Kidney epithelial cell (primary cell): ENCODE results near the gene HOMER3. TPM values are rescaled to one million over a fixed set of nuclear protein-coding genes. Genes with fewer than 3 reads are reported as not detected.
A peak's percentile ranks its signal among the peaks of the same experiment; 100 is the strongest.
"Not testable (repeated sequence)": the region's sequence is repeated elsewhere in the genome, so short reads cannot be mapped to it uniquely, and the experiment has no call there.

Experiments used
- DNase-seq: peaks from one replicate; pipeline ENCODE4 v3.0.0-alpha.2; 2010; ENCODE audit warnings: low read depth
- H3K27me3 ChIP-seq: 2 replicates; pipeline ENCODE4 v1.6.0; 2011; ENCODE audit warnings: low read length; ENCODE audit not compliant: control insufficient read depth, insufficient read depth
- H3K36me3 ChIP-seq: 2 replicates; pipeline ENCODE4 v1.5.1; 2011; ENCODE audit warnings: low read length; ENCODE audit not compliant: control insufficient read depth, insufficient read depth
- H3K4me3 ChIP-seq: 2 replicates; pipeline ENCODE4 v1.5.1; 2011; ENCODE audit warnings: low read depth, mild to moderate bottlenecking, control low read depth, low read length
- total RNA-seq: library from RNA; depleted of rRNA; stranded (reverse); fragments of >200 nt; gene quantifications from 2 replicates; pipeline ENCODE4 v1.2.3, GENCODE V29; 2015
- TF ChIP-seq, protein P1 (sequence below): IDR thresholded peaks from 2 replicates; pipeline ENCODE4 v1.5.1; 2011; ENCODE audit warnings: mild to moderate bottlenecking, moderate library complexity, low read length, control low read depth, inconsistent platforms; ENCODE audit not compliant: insufficient read depth, poor library complexity, severe bottlenecking

The HOMER3 gene
- total RNA-seq, 1 donor from 2014 or later = 109 TPM

DNA sequence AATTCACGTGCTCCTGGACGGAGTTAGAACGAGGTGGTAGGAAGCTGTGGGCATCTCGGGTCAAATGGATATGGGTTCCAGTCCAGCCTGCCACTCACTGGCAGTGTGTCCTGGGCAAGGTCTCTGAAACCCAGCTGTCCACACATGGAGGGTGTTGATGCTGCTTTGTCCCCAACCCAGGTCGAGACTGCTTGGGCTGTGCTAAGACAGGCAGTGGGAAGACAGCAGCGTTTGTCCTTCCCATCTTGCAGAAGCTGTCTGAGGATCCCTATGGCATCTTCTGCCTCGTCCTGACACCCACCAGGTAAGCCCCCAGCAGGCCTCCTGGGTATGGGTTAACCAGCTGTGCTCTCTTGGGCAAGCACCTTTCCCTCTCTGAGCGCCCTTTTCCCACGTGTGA lies 20.6 kb downstream of the HOMER3 start:
- TF ChIP-seq, protein P1, sequence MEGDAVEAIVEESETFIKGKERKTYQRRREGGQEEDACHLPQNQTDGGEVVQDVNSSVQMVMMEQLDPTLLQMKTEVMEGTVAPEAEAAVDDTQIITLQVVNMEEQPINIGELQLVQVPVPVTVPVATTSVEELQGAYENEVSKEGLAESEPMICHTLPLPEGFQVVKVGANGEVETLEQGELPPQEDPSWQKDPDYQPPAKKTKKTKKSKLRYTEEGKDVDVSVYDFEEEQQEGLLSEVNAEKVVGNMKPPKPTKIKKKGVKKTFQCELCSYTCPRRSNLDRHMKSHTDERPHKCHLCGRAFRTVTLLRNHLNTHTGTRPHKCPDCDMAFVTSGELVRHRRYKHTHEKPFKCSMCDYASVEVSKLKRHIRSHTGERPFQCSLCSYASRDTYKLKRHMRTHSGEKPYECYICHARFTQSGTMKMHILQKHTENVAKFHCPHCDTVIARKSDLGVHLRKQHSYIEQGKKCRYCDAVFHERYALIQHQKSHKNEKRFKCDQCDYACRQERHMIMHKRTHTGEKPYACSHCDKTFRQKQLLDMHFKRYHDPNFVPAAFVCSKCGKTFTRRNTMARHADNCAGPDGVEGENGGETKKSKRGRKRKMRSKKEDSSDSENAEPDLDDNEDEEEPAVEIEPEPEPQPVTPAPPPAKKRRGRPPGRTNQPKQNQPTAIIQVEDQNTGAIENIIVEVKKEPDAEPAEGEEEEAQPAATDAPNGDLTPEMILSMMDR = no peak
- H3K27me3 ChIP-seq = no peaks in the 10 kb centered on the region
- peak overlapping the region; percentile 99 for H3K4me3 ChIP-seq
- DNase-seq = no peak
- H3K36me3 ChIP-seq = no peaks in the 10 kb centered on the region

DNA sequence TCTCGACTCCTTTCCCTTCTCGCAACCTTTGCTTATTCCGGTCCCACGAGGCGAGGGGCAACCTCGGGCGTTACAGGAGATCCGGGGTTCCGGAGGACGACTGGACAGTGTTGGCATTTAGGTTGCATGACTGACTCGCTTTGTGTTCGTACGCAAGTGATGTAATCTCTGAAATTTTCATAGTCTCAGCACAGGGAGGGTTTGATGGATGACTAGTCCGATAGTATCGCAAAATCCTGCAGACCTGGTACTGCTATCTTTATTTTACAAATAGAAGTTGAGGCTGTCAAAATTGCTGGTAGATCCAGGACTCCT lies 21.2 kb downstream of the HOMER3 start:
- no peak for DNase-seq
- Histone ChIP-seq H3K27me3 (no peaks in the 10 kb centered on the region), H3K4me3 (peak overlapping the region; percentile 99), H3K36me3 (no peaks in the 10 kb centered on the region)
- TF ChIP-seq, protein P1 = no peak

DNA sequence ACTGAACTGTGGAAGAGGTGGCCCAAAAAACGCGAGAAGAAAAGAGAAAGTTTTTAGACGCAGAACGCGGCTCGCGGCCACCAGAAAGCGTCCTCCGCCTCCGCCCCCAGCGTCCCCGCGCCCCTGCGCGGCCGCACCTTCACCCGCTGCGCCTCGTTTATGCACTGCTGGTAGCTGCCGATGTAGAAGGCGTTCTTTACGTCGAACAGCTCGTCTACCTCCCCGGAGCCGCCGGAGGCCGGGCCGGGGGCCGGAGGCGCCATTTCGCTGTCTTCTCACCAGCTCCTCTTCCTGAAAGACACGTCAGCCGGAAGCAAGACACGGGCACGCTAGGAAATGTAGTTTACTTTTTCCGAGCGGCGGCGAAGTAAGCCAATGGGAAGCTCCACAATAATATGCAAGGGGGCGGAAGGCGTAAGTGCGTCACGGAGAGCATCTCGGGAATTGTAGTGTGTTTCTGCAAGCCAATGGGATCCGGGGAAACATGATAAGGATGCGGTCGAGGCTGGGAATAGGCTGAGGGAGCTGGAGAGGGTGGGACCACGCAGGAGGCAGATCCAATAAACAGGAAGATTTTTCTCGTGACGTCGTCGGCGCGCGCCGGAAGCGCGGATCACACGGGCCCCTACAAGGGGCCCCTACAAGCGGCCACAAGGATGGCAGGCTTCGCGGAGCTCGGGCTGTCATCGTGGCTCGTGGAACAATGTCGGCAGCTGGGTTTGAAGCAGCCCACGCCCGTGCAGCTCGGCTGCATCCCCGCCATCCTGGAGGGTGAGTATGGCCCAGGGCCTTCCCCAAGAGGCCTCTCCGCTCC lies 21.7 kb downstream of the HOMER3 start, which contains the start of the genes COPE and DDX49:
TSS of gene COPE (minus strand) at position 302 of the 814 bp plus-strand sequence. CDS start at position 263, 39 bp downstream.
TSS of gene DDX49 (plus strand) at position 630 of the 814 bp plus-strand sequence. CDS start at position 657, 27 bp downstream.
- TF ChIP-seq, protein P1 = no peak
- no peaks in the 10 kb centered on the region for H3K27me3 ChIP-seq
- no peaks in the 10 kb centered on the region for H3K36me3 ChIP-seq
- DNase-seq = peak; percentile 100
- peak within 1 kb of the TSS; percentile 99 for H3K4me3 ChIP-seq

DNA sequence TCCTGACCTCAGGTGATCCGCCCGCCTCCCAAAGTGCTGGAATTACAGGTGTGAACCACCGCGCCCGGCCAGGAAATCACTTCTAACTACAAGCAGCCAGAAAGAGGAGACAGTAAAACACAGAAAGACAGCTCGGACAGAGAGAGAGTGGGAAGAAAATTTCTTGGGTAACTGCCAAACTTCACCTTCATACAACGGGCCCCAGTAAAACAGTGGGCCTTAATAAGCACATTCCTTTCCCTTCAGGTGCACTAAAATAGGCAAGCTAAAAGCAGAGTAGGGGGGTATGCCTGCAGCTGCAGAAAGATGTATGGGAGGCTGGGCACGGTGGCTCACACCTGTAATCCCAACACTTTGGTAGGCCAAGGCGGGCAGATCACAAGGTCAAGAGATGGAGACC lies 23.4 kb downstream of the HOMER3 start:
- not testable (repeated sequence) for H3K27me3 ChIP-seq, DNase-seq, H3K4me3 ChIP-seq, H3K36me3 ChIP-seq

DNA sequence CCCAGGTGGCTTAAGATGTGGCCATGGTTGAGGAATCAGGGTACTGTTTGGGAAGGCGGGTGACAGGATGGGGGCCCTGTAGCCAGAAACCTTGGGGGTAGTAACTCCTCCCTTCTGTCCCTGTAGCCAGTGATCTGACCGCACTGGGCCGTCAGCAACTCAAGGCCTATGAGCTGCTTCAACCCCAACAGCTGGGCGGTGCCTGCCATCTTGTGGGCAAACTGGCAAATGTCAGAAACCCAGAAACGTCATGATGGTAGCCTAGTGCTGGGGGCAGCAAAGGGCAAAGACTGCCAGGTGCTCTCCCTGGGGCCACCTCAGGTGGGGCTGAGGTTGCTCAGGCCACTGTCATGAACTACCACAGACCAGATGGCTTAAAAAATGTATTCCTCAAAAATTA lies 25.4 kb downstream of the HOMER3 start:
- Histone ChIP-seq H3K36me3 (no peaks in the 10 kb centered on the region), H3K27me3 (no peaks in the 10 kb centered on the region), H3K4me3 (no peak overlapping the region)
- no peak for DNase-seq
- TF ChIP-seq, protein P1 = peak; percentile 43

DNA sequence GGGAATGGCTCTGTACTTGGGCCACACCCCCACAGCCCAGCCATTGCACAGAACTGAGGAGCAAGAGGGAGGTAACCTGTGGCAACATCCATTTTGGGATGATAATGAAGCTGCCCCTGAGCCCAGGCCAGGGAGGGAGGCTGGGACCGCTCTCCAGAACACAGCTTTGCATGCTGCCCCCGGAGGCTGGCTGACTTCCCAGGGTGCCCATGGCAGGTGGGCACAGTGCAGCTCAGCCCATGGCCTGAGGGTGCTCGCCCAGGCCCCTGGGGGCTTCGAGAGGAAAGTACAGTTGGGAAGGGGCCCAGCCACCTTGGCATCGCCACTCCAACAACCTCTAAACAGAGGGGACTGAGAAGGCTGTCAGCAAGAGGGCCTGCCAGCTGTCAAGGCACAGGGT lies 27.6 kb downstream of the HOMER3 start:
- TF ChIP-seq, protein P1 = no peak
- H3K27me3 ChIP-seq = no peaks in the 10 kb centered on the region
- no peak for DNase-seq
- no peaks in the 10 kb centered on the region for H3K36me3 ChIP-seq
- H3K4me3 ChIP-seq = no peak overlapping the region
